Mesendoderm (in vitro differentiated cells): ENCODE measurements around the gene SEMA3C.
A peak's percentile ranks its signal among the peaks of the same experiment; 100 is the strongest.

ENCODE experiments used
- DNase-seq: peaks from one replicate; pipeline ENCODE4 v3.0.0; 2013
- H2AK5ac ChIP-seq: 2 replicates; pipeline ENCODE4 v1.6.1; 2013; ENCODE audit warnings: low read length, inconsistent platforms
- H2BK120ac ChIP-seq: 2 replicates; pipeline ENCODE4 v1.6.1; 2013; ENCODE audit warnings: low read depth, mild to moderate bottlenecking, low read length, moderate library complexity, mixed read lengths
- H2BK15ac ChIP-seq: replicated peaks from 2 replicates; pipeline ENCODE4 v1.6.1; 2013; ENCODE audit warnings: low read depth, mild to moderate bottlenecking, moderate library complexity
- H2BK5ac ChIP-seq: 2 replicates; pipeline ENCODE4 v1.6.1; 2013; ENCODE audit warnings: low read length, inconsistent platforms
- H3K18ac ChIP-seq: 2 replicates; pipeline ENCODE4 v1.6.1; 2013; ENCODE audit warnings: mild to moderate bottlenecking, low read length, mixed read lengths
- H3K23ac ChIP-seq: one replicate; pipeline ENCODE4 v1.6.1; 2013; ENCODE audit warnings: low read length
- H3K27ac ChIP-seq: 2 replicates; pipeline ENCODE4 v1.5.1; 2013; ENCODE audit warnings: low read depth, mild to moderate bottlenecking, inconsistent platforms, low read length, moderate library complexity
- H3K27me3 ChIP-seq: 2 replicates; pipeline ENCODE4 v1.6.1; 2013; ENCODE audit warnings: low read length, control low read depth, mild to moderate bottlenecking, inconsistent platforms; ENCODE audit not compliant: insufficient read depth, poor library complexity
- H3K36me3 ChIP-seq: 2 replicates; pipeline ENCODE4 v1.6.1; 2013; ENCODE audit warnings: low read length, inconsistent platforms; ENCODE audit not compliant: control insufficient read depth, insufficient read depth
- H3K4ac ChIP-seq: one replicate; pipeline ENCODE4 v1.6.1; 2013; ENCODE audit warnings: low read depth, mild to moderate bottlenecking, low read length, moderate library complexity
- H3K4me1 ChIP-seq: 2 replicates; pipeline ENCODE4 v1.6.1; 2013; ENCODE audit warnings: low read depth, low read length, inconsistent platforms; ENCODE audit not compliant: control insufficient read depth
- H3K4me2 ChIP-seq: 2 replicates; pipeline ENCODE4 v1.6.1; 2013; ENCODE audit warnings: low read length
- H3K4me3 ChIP-seq: 2 replicates; pipeline ENCODE4 v1.5.1; 2013; ENCODE audit warnings: mild to moderate bottlenecking, low read length
- H3K56ac ChIP-seq: one replicate; pipeline ENCODE4 v1.6.1; 2013; ENCODE audit warnings: low read length
- H3K79me1 ChIP-seq: 2 replicates; pipeline ENCODE4 v1.6.1; 2013; ENCODE audit warnings: low read length, inconsistent platforms
- H3K79me2 ChIP-seq: 2 replicates; pipeline ENCODE4 v1.6.1; 2013; ENCODE audit warnings: mild to moderate bottlenecking, low read length; ENCODE audit not compliant: control insufficient read depth, insufficient read depth
- H3K9ac ChIP-seq: 2 replicates; pipeline ENCODE4 v1.6.1; 2013; ENCODE audit warnings: low read length, inconsistent platforms
- H4K5ac ChIP-seq: one replicate; pipeline ENCODE4 v1.6.1; 2013; ENCODE audit warnings: low read length
- H4K8ac ChIP-seq: one replicate; pipeline ENCODE4 v1.6.1; 2013; ENCODE audit warnings: low read depth, mild to moderate bottlenecking, control low read depth, low read length, moderate library complexity
- WGBS: extraction: QIAGEN DNeasy Blood & Tissue Kit; methylation state at CpG from one replicate; pipeline ENCODE4 v1.1.7; 2013; ENCODE audit warnings: low lambda C conversion rate, missing lambda C conversion rate; ENCODE audit not compliant: insufficient coverage; ENCODE audit errors: extremely low coverage; 5-methylcytosine and 5-hydroxymethylcytosine counted together

The SEMA3C gene

GRCh38 chr7:80882213-80882801 is 36.5 kb downstream of the SEMA3C start:
- Histone ChIP-seq H2BK5ac (no peak overlapping the region), H3K27ac (no peak overlapping the region), H3K4me3 (no peak overlapping the region), H3K27me3 (no peaks in the 10 kb centered on the region), H2AK5ac (no peak overlapping the region), H3K4ac (no peak overlapping the region), H3K4me1 (no peaks in the 10 kb centered on the region), H2BK120ac (no peak overlapping the region), H3K56ac (no peak overlapping the region), H3K36me3 (no peaks in the 10 kb centered on the region), H3K18ac (no peak overlapping the region), H3K23ac (no peak overlapping the region), H3K4me2 (no peak overlapping the region), H2BK15ac (no peak overlapping the region), H3K9ac (no peak overlapping the region), H3K79me1 (no peaks in the 10 kb centered on the region), H4K8ac (no peak overlapping the region), H4K5ac (no peak overlapping the region), H3K79me2 (no peaks in the 10 kb centered on the region)
- WGBS: no CpG with 5 or more reads among the region's 4 CpGs
- no peak for DNase-seq

GRCh38 chr7:80881351-80881900 is 37.4 kb downstream of the SEMA3C start:
- no peak overlapping the region for H4K5ac ChIP-seq
- no peak overlapping the region for H3K18ac ChIP-seq
- no peak overlapping the region for H3K9ac ChIP-seq
- H2AK5ac ChIP-seq: no peak overlapping the region
- H2BK5ac ChIP-seq: no peak overlapping the region
- no peaks in the 10 kb centered on the region for H3K4me1 ChIP-seq
- H3K79me2 ChIP-seq: no peaks in the 10 kb centered on the region
- no peaks in the 10 kb centered on the region for H3K79me1 ChIP-seq
- no peak overlapping the region for H3K4ac ChIP-seq
- no peak overlapping the region for H3K4me3 ChIP-seq
- H3K36me3 ChIP-seq: no peaks in the 10 kb centered on the region
- H3K4me2 ChIP-seq: no peak overlapping the region
- DNase-seq: no peak
- no peak overlapping the region for H2BK120ac ChIP-seq
- H3K27me3 ChIP-seq: no peaks in the 10 kb centered on the region
- no peak overlapping the region for H3K23ac ChIP-seq
- H3K27ac ChIP-seq: no peak overlapping the region
- H3K56ac ChIP-seq: no peak overlapping the region
- no CpG with 5 or more reads among the region's 1 CpG for WGBS
- H4K8ac ChIP-seq: no peak overlapping the region
- H2BK15ac ChIP-seq: no peak overlapping the region

- Histone ChIP-seq H3K9ac (no peak overlapping the region), H3K18ac (no peak overlapping the region), H3K4me3 (no peak overlapping the region), H3K27ac (no peak overlapping the region), H3K56ac (no peak overlapping the region), H2BK120ac (no peak overlapping the region), H2BK15ac (no peak overlapping the region), H3K79me1 (no peaks in the 10 kb centered on the region), H4K8ac (no peak overlapping the region), H3K23ac (no peak overlapping the region), H3K4me1 (no peaks in the 10 kb centered on the region), H2AK5ac (no peak overlapping the region), H4K5ac (no peak overlapping the region), H3K36me3 (no peaks in the 10 kb centered on the region), H3K27me3 (no peaks in the 10 kb centered on the region), H3K4me2 (no peak overlapping the region), H3K4ac (no peak overlapping the region), H3K79me2 (no peaks in the 10 kb centered on the region), H2BK5ac (no peak overlapping the region)
- DNase-seq: no peak
- WGBS: no CpG with 5 or more reads among the region's 5 CpGs
Measured at GRCh38 chr7:80879849-80880248, 39.0 kb downstream of the SEMA3C start.

GRCh38 chr7:80876894-80877414 is 41.9 kb downstream of the SEMA3C start:
- H3K56ac ChIP-seq: no peak overlapping the region
- H3K4me1 ChIP-seq: peaks cover 3% of the 10 kb centered on the region
- H3K4ac ChIP-seq: no peak overlapping the region
- no peaks in the 10 kb centered on the region for H3K27me3 ChIP-seq
- no peak overlapping the region for H3K18ac ChIP-seq
- H2BK5ac ChIP-seq: no peak overlapping the region
- H2BK15ac ChIP-seq: no peak overlapping the region
- no peak overlapping the region for H3K27ac ChIP-seq
- H4K5ac ChIP-seq: no peak overlapping the region
- H2BK120ac ChIP-seq: no peak overlapping the region
- H3K36me3 ChIP-seq: no peaks in the 10 kb centered on the region
- no peak overlapping the region for H3K23ac ChIP-seq
- no peak overlapping the region for H2AK5ac ChIP-seq
- H4K8ac ChIP-seq: no peak overlapping the region
- no peak overlapping the region for H3K9ac ChIP-seq
- no CpG with 5 or more reads among the region's 5 CpGs for WGBS
- no peak overlapping the region for H3K4me2 ChIP-seq
- no peaks in the 10 kb centered on the region for H3K79me1 ChIP-seq
- no peak overlapping the region for H3K4me3 ChIP-seq
- DNase-seq: peak; percentile 21
- H3K79me2 ChIP-seq: no peaks in the 10 kb centered on the region

- Histone ChIP-seq H2AK5ac (no peak overlapping the region), H3K36me3 (no peaks in the 10 kb centered on the region), H3K4ac (no peak overlapping the region), H3K23ac (no peak overlapping the region), H3K79me2 (no peaks in the 10 kb centered on the region), H3K56ac (no peak overlapping the region), H3K9ac (no peak overlapping the region), H2BK15ac (no peak overlapping the region), H4K5ac (no peak overlapping the region), H3K27ac (no peak overlapping the region), H3K18ac (no peak overlapping the region), H4K8ac (no peak overlapping the region), H3K4me3 (no peak overlapping the region), H2BK120ac (no peak overlapping the region), H3K4me2 (no peak overlapping the region), H3K4me1 (peaks cover 3% of the 10 kb centered on the region), H3K27me3 (no peaks in the 10 kb centered on the region), H2BK5ac (no peak overlapping the region), H3K79me1 (no peaks in the 10 kb centered on the region)
- DNase-seq: no peak
- no CpG with 5 or more reads among the region's 9 CpGs for WGBS
Measured at GRCh38 chr7:80875537-80876120, 43.2 kb downstream of the SEMA3C start.
